Activated T-helper 2 cell treated with anti-CD3 and anti-CD28 coated beads, Interferon-gamma antibody, Interleukin-2, Interleukin-4, amounts not matched to agents 10 μg/mL and 5 μg/mL and 100 μg/mL, durations not matched to agents 14 hours and 24 hours and 36 hours (primary cell): Measurements from ENCODE around the gene ATF7IP. TPM values are rescaled to one million over a fixed set of nuclear protein-coding genes. Genes with fewer than 3 reads are reported as not detected.
A peak's percentile ranks its signal among the peaks of the same experiment; 100 is the strongest.
"Not testable (repeated sequence)": the region's sequence is repeated elsewhere in the genome, so short reads cannot be mapped to it uniquely, and the experiment has no call there.

ENCODE experiments used
- DNase-seq: peaks from one replicate; pipeline ENCODE4 v3.0.0; 2021; ENCODE audit warnings: low spot score
- H3K27ac Mint-ChIP-seq: one replicate; pipeline ENCODE4 v1.8.0; 2021; ENCODE audit warnings: mixed read lengths
- H3K27me3 Mint-ChIP-seq: one replicate; pipeline ENCODE4 v1.8.0; 2021; ENCODE audit warnings: low read depth, mixed read lengths
- H3K36me3 Mint-ChIP-seq: one replicate; pipeline ENCODE4 v1.8.0; 2021; ENCODE audit warnings: low read depth, mixed read lengths
- H3K4me1 Mint-ChIP-seq: one replicate; pipeline ENCODE4 v1.8.0; 2021; ENCODE audit warnings: low read depth, mixed read lengths
- H3K4me3 Mint-ChIP-seq: one replicate; pipeline ENCODE4 v1.8.0; 2021; ENCODE audit warnings: low read depth, mild to moderate bottlenecking, moderate library complexity, mixed read lengths
- H3K9me3 Mint-ChIP-seq: one replicate; pipeline ENCODE4 v1.8.0; 2021; ENCODE audit warnings: mixed read lengths
- intact Hi-C: fragments of 100-400 bp; cut with micrococcal nuclease; formaldehyde crosslinking; loops from one replicate; pipeline ENCODE4 v1.15.1; 2023
- total RNA-seq: library from RNA; stranded (reverse); gene quantifications from 2 replicates; pipeline ENCODE4 v1.2.3, GENCODE V29; 2022

ATF7IP gene, protein sequence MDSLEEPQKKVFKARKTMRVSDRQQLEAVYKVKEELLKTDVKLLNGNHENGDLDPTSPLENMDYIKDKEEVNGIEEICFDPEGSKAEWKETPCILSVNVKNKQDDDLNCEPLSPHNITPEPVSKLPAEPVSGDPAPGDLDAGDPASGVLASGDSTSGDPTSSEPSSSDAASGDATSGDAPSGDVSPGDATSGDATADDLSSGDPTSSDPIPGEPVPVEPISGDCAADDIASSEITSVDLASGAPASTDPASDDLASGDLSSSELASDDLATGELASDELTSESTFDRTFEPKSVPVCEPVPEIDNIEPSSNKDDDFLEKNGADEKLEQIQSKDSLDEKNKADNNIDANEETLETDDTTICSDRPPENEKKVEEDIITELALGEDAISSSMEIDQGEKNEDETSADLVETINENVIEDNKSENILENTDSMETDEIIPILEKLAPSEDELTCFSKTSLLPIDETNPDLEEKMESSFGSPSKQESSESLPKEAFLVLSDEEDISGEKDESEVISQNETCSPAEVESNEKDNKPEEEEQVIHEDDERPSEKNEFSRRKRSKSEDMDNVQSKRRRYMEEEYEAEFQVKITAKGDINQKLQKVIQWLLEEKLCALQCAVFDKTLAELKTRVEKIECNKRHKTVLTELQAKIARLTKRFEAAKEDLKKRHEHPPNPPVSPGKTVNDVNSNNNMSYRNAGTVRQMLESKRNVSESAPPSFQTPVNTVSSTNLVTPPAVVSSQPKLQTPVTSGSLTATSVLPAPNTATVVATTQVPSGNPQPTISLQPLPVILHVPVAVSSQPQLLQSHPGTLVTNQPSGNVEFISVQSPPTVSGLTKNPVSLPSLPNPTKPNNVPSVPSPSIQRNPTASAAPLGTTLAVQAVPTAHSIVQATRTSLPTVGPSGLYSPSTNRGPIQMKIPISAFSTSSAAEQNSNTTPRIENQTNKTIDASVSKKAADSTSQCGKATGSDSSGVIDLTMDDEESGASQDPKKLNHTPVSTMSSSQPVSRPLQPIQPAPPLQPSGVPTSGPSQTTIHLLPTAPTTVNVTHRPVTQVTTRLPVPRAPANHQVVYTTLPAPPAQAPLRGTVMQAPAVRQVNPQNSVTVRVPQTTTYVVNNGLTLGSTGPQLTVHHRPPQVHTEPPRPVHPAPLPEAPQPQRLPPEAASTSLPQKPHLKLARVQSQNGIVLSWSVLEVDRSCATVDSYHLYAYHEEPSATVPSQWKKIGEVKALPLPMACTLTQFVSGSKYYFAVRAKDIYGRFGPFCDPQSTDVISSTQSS
- 81.2 and 82.1 TPM in 2 replicates for total RNA-seq

DNA sequence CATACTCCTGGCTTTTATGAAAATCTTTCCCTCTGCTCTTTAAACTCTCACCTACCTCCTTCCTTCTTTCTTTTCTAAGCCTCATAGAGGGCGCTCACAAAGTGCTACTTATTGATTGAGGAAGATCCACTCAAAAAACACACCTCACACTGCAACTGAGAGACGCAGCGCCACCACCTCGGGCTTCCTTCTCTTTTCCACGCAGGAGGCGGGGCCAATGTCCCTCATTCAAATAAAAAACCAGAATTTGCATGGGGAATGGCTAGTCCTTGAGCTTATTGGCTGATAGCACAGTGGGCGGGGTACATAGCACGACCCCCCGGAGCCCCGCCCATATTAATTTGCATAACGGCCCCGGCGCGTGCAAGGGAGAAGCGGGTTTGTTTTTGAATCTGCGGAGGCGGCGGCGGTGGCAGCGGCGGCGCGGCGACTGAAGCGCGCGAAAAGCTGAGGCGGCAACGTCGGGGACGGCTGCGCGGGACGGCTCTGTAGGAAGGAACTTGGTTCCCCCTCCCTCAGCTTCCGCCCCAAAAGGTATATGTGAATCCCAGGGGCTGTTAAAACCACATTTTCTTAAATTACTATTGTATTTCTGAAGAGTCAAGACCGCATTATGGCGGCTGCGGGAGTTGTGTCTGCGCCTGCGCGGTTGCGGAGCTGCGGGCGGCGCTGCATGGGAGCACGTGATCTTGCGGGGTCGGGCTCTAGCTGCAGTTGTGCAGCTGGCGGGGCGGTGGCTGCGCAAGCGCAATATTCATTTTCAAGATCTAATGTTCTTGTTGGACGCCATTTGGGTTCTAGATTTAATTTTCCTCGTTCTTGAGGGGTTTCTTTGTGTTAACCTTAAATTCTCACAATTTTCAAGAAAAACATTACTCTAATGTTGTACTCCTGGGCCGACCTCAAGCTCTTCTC, at the start of gene ATF7IP:
ATF7IP (plus strand) TSS at position 389 of the 915 bp plus-strand sequence. CDS start 58,234 bp downstream, outside the sequence.
- no peaks in the 10 kb centered on the region for H3K27me3 Mint-ChIP-seq
- peak; percentile 96 for DNase-seq
- peaks cover 12% of the 10 kb centered on the region for H3K9me3 Mint-ChIP-seq
- peaks cover 34% of the 10 kb centered on the region for H3K36me3 Mint-ChIP-seq
- H3K4me3 Mint-ChIP-seq = peak within 1 kb of the TSS; percentile 88
- peaks cover 32% of the 10 kb centered on the region for H3K4me1 Mint-ChIP-seq
- peak within 1 kb of the TSS; percentile 96 for H3K27ac Mint-ChIP-seq
- intact Hi-C loops = loop anchor here (1.0 to 5.0 kb wide), 6 partner anchors 87 to 587 kb away; no protein-coding TSS in a partner anchor

DNA sequence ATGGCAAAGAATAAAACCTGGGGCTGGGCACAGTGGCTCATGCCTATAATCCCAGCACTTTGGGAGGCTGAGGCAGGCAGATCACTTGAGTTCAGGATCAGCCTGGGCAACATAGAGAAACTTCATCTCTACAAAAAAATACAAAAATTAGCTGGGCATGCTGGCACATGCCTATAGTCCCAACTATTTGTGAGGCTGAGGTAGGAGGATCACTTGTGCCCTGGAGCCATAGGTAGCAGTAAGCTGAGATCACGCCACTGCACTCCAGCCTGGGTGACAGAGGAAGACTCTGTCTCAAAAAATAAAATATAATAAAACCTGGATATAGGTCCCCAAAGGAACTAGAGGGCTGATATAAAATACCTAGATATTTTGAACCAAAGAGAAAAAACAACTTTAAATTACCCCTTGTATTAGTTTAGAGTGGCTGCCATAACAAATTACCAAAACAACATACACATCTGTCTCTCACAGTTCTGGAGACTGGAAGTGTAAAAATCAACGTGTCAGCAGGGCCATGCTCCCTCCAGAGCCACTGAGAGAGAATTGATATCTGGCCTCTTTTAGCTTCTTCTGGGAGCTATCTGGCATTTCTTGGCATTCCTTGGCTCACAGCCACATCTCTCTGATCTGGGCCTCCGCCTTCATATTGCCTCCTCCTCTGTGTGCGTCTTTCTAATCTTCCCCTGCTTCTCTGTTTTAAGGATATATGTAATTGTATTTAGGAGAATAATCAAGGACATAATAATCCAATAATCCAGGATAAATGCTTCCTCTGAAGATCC, 47.9 kb upstream of the ATF7IP start:
- H3K27me3 Mint-ChIP-seq = no peaks in the 10 kb centered on the region
- DNase-seq = no peak
- H3K4me1 Mint-ChIP-seq = no peaks in the 10 kb centered on the region
- no peak overlapping the region for H3K27ac Mint-ChIP-seq
- H3K9me3 Mint-ChIP-seq = no peaks in the 10 kb centered on the region
- no peaks in the 10 kb centered on the region for H3K36me3 Mint-ChIP-seq
- intact Hi-C loops = no loop called here
- no peak overlapping the region for H3K4me3 Mint-ChIP-seq

DNA sequence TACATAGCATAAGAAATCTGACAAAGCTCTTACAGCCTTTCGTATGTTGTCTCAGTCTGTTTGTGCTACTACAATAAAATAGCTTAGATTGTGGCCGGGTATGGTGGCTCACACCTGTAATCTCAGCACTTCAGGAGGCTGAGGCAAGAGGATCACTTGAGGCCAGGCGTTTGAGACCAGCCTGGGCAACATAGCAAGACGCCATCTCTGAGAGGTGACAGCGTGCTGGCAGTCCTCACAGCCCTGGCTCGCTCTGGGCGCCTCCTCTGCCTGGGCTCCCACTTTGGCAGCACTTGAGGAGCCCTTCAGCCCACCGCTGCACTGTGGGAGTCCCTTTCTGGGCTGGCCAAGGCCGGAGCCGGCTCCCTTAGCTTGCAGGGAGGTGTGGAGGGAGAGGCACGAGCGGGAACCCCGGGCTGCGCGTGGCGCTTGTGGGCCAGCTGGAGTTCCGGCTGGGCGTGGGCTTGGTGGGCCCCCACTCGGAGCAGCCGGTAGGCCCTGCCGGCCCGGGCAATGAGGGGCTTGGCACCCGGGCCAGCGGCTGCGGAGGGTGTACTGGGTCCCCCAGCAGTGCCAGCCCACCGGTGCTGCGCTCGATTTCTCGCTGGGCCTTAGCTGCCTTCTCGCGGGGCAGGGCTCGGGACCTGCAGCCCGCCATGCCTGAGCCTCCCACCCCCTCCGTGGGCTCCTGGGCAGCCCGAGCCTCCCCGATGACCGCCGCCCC, 45.6 kb upstream of the ATF7IP start:
- H3K27me3 Mint-ChIP-seq, H3K36me3 Mint-ChIP-seq, H3K27ac Mint-ChIP-seq, H3K4me1 Mint-ChIP-seq, H3K4me3 Mint-ChIP-seq, H3K9me3 Mint-ChIP-seq, DNase-seq, intact Hi-C loops: not testable (repeated sequence)

DNA sequence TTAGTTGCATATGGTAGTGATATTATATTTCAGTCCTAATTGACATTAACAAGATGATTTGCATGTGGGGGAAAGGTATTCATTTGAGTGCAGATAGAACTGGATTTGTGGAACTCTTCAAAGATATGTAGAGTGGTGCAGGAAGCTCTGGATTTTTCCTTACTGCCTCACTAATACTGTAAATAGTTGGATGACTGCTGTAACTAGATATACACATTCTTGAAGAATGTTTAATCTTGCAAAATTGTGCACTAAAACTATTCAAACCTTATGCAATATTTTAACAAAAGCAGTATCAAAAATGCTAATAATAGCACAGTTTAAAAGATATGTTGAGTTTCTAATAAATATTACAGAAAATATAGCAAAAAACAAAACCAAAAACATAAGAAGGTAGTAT, 43.1 kb upstream of the ATF7IP start:
- H3K9me3 Mint-ChIP-seq = no peaks in the 10 kb centered on the region

DNA sequence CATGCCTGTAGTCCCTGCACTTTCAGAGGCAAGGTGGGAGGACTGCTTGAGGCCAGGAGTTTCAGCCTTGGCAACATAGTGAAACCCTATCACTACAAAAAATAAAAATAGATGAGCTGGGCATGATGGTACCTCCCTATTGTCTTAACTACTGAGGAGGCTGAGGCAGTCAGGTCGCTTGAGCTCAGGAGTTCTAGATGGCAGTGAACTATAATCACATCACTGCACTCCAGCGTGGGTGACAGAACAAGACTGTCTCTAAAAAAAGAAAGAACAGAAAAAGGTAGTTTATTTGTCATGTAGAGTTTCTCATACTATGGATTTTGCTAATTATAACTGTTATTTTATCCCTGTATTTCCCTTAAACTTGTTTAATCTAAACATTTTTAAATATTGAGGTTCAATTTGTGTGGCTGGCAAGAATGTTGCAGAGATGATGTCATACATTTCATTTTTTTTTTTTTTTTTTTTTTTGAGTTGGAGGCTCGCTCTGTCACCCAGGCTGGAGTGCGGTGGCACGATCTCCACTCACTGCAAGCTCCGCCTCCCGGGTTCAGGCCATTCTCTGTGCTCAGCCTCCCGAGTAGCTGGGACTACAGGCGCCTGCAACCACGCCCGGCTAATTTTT, 39.7 kb upstream of the ATF7IP start:
- Mint-ChIP-seq H3K4me3 (no peak overlapping the region), H3K9me3 (peaks cover 4% of the 10 kb centered on the region), H3K4me1 (peaks cover 4% of the 10 kb centered on the region), H3K27ac (no peak overlapping the region), H3K27me3 (no peaks in the 10 kb centered on the region), H3K36me3 (no peaks in the 10 kb centered on the region)
- intact Hi-C loops = no loop called here
- no peak for DNase-seq

More for the DNA sequence above, 43.1 kb upstream of the ATF7IP start:
- H3K27ac Mint-ChIP-seq = no peak overlapping the region
- H3K4me1 Mint-ChIP-seq = no peaks in the 10 kb centered on the region
- no peak for DNase-seq
- no peak overlapping the region for H3K4me3 Mint-ChIP-seq
- intact Hi-C loops = no loop called here
- no peaks in the 10 kb centered on the region for H3K27me3 Mint-ChIP-seq
- no peaks in the 10 kb centered on the region for H3K36me3 Mint-ChIP-seq

DNA sequence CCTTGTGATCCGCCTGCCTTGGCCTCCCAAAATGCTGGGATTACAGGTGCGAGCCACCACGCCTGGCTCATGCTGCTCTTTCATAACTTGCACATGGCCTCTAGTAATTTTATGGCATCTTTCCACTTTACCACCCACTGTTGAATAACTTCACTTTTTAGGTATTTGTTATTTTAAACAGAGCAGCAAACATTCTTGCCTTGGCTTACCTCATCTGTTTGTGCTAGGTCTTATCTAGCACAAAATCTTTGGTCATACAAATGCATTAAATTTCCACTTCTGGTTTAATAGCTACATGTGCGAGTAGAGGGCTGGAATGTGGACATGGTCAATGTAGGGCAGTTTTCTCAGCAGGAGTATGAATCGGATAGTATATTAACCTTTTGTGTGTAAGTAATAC, 38.8 kb upstream of the ATF7IP start:
- H3K4me1 Mint-ChIP-seq = peaks cover 4% of the 10 kb centered on the region
- H3K36me3 Mint-ChIP-seq = no peaks in the 10 kb centered on the region
- peaks cover 4% of the 10 kb centered on the region for H3K9me3 Mint-ChIP-seq
- intact Hi-C loops = no loop called here
- H3K27me3 Mint-ChIP-seq = no peaks in the 10 kb centered on the region
- H3K4me3 Mint-ChIP-seq = no peak overlapping the region
- H3K27ac Mint-ChIP-seq = no peak overlapping the region
- DNase-seq = no peak

DNA sequence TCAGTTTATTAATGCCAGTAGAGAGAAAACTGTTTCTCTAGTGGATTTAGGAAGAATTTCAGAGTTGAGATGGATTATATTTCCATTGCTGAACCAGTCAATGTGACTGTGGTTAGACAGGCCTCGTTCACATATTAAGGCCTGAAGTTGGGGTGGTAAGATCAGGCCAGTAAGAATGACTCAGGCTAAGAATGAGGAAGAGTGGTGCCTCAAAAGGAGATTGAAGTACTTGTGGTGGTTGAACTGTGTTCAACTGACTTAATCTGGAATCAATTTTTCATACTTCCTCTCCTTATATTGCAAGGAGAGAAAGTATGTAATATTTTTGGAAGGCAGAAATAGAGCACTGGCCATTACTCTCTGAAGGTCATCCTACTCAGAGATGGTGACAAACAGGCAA, 37.8 kb upstream of the ATF7IP start:
- Mint-ChIP-seq H3K4me1 (peaks cover 4% of the 10 kb centered on the region), H3K27ac (no peak overlapping the region), H3K27me3 (no peaks in the 10 kb centered on the region), H3K9me3 (peaks cover 9% of the 10 kb centered on the region), H3K36me3 (no peaks in the 10 kb centered on the region), H3K4me3 (no peak overlapping the region)
- intact Hi-C loops = no loop called here
- DNase-seq = no peak

DNA sequence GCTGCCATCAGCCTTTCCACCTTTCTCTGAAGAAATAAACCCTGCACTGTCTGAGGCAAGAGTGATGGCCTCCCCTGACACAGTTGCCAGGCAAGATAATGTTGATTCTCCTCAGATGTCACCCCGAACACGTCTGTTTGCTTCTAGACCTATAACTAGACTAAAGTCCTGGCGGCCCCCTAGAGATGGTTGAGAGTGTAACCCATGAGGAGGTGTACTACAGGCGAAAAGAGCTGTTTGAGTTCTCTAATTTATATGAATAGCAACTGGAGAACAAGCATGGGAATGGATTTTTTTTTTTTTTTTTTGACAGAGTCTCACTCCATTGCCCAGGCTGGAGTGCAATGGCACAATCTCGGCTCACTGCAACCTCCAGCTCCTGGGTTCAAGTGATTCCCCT, 33.0 kb upstream of the ATF7IP start:
- no peak overlapping the region for H3K27ac Mint-ChIP-seq
- no peaks in the 10 kb centered on the region for H3K27me3 Mint-ChIP-seq
- H3K9me3 Mint-ChIP-seq = peaks cover 29% of the 10 kb centered on the region
- no peaks in the 10 kb centered on the region for H3K36me3 Mint-ChIP-seq
- intact Hi-C loops = no loop called here
- peaks cover 4% of the 10 kb centered on the region for H3K4me1 Mint-ChIP-seq
- no peak for DNase-seq
- no peak overlapping the region for H3K4me3 Mint-ChIP-seq

DNA sequence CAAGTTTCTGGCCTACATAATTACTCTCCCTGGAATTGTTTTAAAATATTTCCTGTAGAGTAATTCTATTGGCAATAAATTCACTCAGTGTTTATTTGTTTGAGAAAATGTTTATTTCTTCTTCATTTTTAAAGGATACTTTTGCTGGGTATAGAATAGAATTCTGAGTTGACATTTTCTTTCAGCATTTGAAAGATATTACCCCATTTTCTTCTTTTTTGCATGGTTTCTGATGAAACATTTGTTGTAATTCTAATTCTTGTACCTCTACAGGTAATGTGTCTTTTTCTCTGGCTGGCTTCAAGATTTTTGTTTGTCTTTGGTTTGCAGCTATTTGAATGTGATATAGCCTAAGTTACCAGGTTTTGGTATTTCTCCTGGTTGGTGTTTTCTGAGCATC, 25.1 kb upstream of the ATF7IP start:
- intact Hi-C loops = no loop called here
- Mint-ChIP-seq H3K4me1 (no peaks in the 10 kb centered on the region), H3K9me3 (peaks cover 58% of the 10 kb centered on the region), H3K27ac (no peak overlapping the region), H3K4me3 (no peak overlapping the region), H3K36me3 (peaks cover 2% of the 10 kb centered on the region), H3K27me3 (no peaks in the 10 kb centered on the region)
- DNase-seq = no peak

DNA sequence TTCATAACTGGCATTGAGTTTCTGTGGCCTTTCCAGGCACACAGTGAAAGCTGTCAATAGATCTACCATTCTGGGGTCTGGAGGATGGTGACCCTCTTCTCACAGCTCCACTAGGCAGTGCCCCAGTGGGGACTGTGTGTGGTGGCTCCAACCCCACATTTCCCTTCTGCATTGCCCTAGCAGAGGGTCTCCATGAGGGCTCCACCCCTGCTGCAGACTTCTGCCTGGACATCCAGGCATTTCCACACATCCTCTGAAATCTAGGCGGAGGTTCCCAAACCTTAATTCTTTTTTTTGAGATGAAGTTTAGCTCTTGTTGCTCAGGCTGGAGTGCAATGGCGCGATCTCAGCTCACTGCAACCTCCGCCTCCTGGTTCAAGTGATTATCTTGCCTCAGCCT, 14.0 kb upstream of the ATF7IP start:
- H3K27me3 Mint-ChIP-seq, H3K4me1 Mint-ChIP-seq, intact Hi-C loops, H3K27ac Mint-ChIP-seq, DNase-seq, H3K4me3 Mint-ChIP-seq: not testable (repeated sequence)
- Mint-ChIP-seq H3K36me3 (peaks cover 15% of the 10 kb centered on the region), H3K9me3 (peaks cover 46% of the 10 kb centered on the region)
